ENCODE data around the gene TBP. TPM values are rescaled to one million over a fixed set of nuclear protein-coding genes. Genes with fewer than 3 reads are reported as not detected.
A peak's percentile ranks its signal among the peaks of the same experiment; 100 is the strongest.

TBP gene
- total and polyA plus RNA-seq, 2 of the 13 experiments (the other 11 are each of a cell fraction or from before 2014, with no cell fraction given), result 21.7 to 28.1 TPM

- TF ChIP-seq DPF2 (CRISPR knock-in tag; IDR thresholded peaks at IDR 0.05; ENCODE audit: borderline replicate concordance, low read depth) (no peak), ZNF790 (CRISPR knock-in tag; IDR thresholded peaks at IDR 0.05; ENCODE audit: borderline replicate concordance) (peak; percentile 53; the same call in 1 of the 2 replicates), ZNF777 (CRISPR knock-in tag; IDR thresholded peaks at IDR 0.05) (no peak), ISL2 (CRISPR knock-in tag; IDR thresholded peaks at IDR 0.05) (peak; percentile 79), ZNF724P (CRISPR knock-in tag; IDR thresholded peaks at IDR 0.05; ENCODE audit: borderline replicate concordance) (peak; percentile 79), MATR3 (CRISPR knock-in tag; IDR thresholded peaks at IDR 0.05) (no peak), SRY (CRISPR knock-in tag; IDR thresholded peaks at IDR 0.05) (no peak; the same call in 1 of the 2 replicates), KAT2B (IDR thresholded peaks at IDR 0.05; ENCODE audit: borderline replicate concordance, low read depth, low read length) (peak; percentile 74; the same call in 1 of the 2 replicates), HNRNPLL (IDR thresholded peaks at IDR 0.05; ENCODE audit: low read depth, low read length, poor library complexity, severe bottlenecking) (peak; percentile 77), RXRA (CRISPR knock-in tag; IDR thresholded peaks at IDR 0.05) (peak; percentile 99), ZC3H4 (CRISPR knock-in tag; IDR thresholded peaks at IDR 0.05; ENCODE audit: borderline replicate concordance) (no peak), ZNF263 (CRISPR knock-in tag; IDR thresholded peaks at IDR 0.05) (peak; percentile 13; the same call in 1 of the 2 replicates), NFYB (CRISPR knock-in tag; IDR thresholded peaks at IDR 0.05) (peak; percentile 88), NFKB2 (CRISPR knock-in tag; IDR thresholded peaks at IDR 0.05; ENCODE audit: borderline replicate concordance) (peak; percentile 89), IKZF4 (CRISPR knock-in tag; IDR thresholded peaks at IDR 0.05; ENCODE audit: borderline replicate concordance, low read depth, not compliant biosample characterization) (peak; percentile 17), MTA3 (CRISPR knock-in tag; IDR thresholded peaks at IDR 0.05) (no peak), NRL (CRISPR knock-in tag; IDR thresholded peaks at IDR 0.05; ENCODE audit: borderline replicate concordance) (peak; percentile 96), SMARCE1 (IDR thresholded peaks at IDR 0.05; ENCODE audit: borderline replicate concordance) (no peak), ZNF224 (CRISPR knock-in tag; IDR thresholded peaks at IDR 0.05) (peak; percentile 64; the same call in 1 of the 2 replicates), ZBTB42 (CRISPR knock-in tag; IDR thresholded peaks at IDR 0.05) (no peak), ZIK1 (CRISPR knock-in tag; IDR thresholded peaks at IDR 0.05; ENCODE audit: borderline replicate concordance, low read depth) (peak; percentile 59; the same call in 1 of the 2 replicates), ETV6 (CRISPR knock-in tag; conservative IDR thresholded peaks at IDR 0.05) (no peak), ZBTB21 (CRISPR knock-in tag; IDR thresholded peaks at IDR 0.05) (peak; percentile 77)
- TF ChIP-seq, protein P1, sequence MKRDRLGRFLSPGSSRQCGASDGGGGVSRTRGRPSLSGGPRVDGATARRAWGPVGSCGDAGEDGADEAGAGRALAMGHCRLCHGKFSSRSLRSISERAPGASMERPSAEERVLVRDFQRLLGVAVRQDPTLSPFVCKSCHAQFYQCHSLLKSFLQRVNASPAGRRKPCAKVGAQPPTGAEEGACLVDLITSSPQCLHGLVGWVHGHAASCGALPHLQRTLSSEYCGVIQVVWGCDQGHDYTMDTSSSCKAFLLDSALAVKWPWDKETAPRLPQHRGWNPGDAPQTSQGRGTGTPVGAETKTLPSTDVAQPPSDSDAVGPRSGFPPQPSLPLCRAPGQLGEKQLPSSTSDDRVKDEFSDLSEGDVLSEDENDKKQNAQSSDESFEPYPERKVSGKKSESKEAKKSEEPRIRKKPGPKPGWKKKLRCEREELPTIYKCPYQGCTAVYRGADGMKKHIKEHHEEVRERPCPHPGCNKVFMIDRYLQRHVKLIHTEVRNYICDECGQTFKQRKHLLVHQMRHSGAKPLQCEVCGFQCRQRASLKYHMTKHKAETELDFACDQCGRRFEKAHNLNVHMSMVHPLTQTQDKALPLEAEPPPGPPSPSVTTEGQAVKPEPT (CRISPR knock-in tag; IDR thresholded peaks at IDR 0.05; ENCODE audit: low read depth), result 0 out of 2 replicates have a peak, but pooled peaks have one; percentile 5
- TF ChIP-seq, protein P2, sequence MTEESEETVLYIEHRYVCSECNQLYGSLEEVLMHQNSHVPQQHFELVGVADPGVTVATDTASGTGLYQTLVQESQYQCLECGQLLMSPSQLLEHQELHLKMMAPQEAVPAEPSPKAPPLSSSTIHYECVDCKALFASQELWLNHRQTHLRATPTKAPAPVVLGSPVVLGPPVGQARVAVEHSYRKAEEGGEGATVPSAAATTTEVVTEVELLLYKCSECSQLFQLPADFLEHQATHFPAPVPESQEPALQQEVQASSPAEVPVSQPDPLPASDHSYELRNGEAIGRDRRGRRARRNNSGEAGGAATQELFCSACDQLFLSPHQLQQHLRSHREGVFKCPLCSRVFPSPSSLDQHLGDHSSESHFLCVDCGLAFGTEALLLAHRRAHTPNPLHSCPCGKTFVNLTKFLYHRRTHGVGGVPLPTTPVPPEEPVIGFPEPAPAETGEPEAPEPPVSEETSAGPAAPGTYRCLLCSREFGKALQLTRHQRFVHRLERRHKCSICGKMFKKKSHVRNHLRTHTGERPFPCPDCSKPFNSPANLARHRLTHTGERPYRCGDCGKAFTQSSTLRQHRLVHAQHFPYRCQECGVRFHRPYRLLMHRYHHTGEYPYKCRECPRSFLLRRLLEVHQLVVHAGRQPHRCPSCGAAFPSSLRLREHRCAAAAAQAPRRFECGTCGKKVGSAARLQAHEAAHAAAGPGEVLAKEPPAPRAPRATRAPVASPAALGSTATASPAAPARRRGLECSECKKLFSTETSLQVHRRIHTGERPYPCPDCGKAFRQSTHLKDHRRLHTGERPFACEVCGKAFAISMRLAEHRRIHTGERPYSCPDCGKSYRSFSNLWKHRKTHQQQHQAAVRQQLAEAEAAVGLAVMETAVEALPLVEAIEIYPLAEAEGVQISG (CRISPR knock-in tag; IDR thresholded peaks at IDR 0.05), result peak; percentile 99
Measured at GRCh38 chr6:170554013-170554795, at the start of gene TBP (continued).

All from HepG2 (cell line).